ENCODE data around the gene ANTKMT.

GRCh38 chr16:761625-762513, 40.9 kb downstream of the ANTKMT start:
- TF ChIP-seq CTCF (IDR thresholded peaks at IDR 0.05; ENCODE audit: low read depth, low read length) (no peak), EZH2phosphoT487 (IDR thresholded peaks at IDR 0.05; ENCODE audit: low read depth) (no peak)

All from OCI-LY3 (cell line).